GM08714 (cell line): ENCODE results near the gene DNAH5.

ENCODE experiments used
- H3K4me3 ChIP-seq: fragments of 200-500 bp; sonication (Bioruptor generic); 2 replicates; pipeline ENCODE4 v1.5.1; 2014; ENCODE audit warnings: mild to moderate bottlenecking, low read length, inconsistent platforms
- ZNF274 ChIP-seq: IDR thresholded peaks from 2 replicates; pipeline ENCODE4 v1.6.1; 2012; ENCODE audit warnings: mild to moderate bottlenecking, low read depth, low read length

The DNAH5 gene

GRCh38 chr5:13973724-13974123, 29.2 kb upstream of the DNAH5 start:
- H3K4me3 ChIP-seq = no peak overlapping the region
- TF ChIP-seq ZNF274 = no peak

- no peak for TF ChIP-seq ZNF274
- no peak overlapping the region for H3K4me3 ChIP-seq
These were observed 27.5 kb upstream of the DNAH5 start for GRCh38 chr5:13972029-13972428.

- TF ChIP-seq ZNF274 = no peak
These were observed 12.7 kb upstream of the DNAH5 start for GRCh38 chr5:13957032-13957645.

GRCh38 chr5:13956471-13956870, 12.0 kb upstream of the DNAH5 start:
- no peak for TF ChIP-seq ZNF274

More at GRCh38 chr5:13957032-13957645, 12.7 kb upstream of the DNAH5 start:
- no peak overlapping the region for H3K4me3 ChIP-seq

GRCh38 chr5:13955896-13956295, 11.4 kb upstream of the DNAH5 start:
- no peak for TF ChIP-seq ZNF274
- H3K4me3 ChIP-seq = no peak overlapping the region

More at GRCh38 chr5:13956471-13956870, 12.0 kb upstream of the DNAH5 start:
- H3K4me3 ChIP-seq = no peak overlapping the region

GRCh38 chr5:13946111-13946510, 1.6 kb upstream of the DNAH5 start:
- TF ChIP-seq ZNF274 = no peak
- H3K4me3 ChIP-seq = no peak overlapping the region

GRCh38 chr5:13945271-13945670, 783 bp upstream of the DNAH5 start:
- no peak for TF ChIP-seq ZNF274
- H3K4me3 ChIP-seq = no peak overlapping the region

- H3K4me3 ChIP-seq = no peak overlapping the region
- no peak for TF ChIP-seq ZNF274
These were observed 812 bp downstream of the DNAH5 start for GRCh38 chr5:13943676-13944075.

GRCh38 chr5:13941468-13941867, 3.0 kb downstream of the DNAH5 start:
- H3K4me3 ChIP-seq = no peak overlapping the region
- no peak for TF ChIP-seq ZNF274

GRCh38 chr5:13939638-13940037, 4.8 kb downstream of the DNAH5 start:
- TF ChIP-seq ZNF274 = no peak
- no peak overlapping the region for H3K4me3 ChIP-seq

GRCh38 chr5:13934921-13935320, 9.6 kb downstream of the DNAH5 start:
- H3K4me3 ChIP-seq = no peak overlapping the region
- TF ChIP-seq ZNF274 = no peak

GRCh38 chr5:13934125-13934524, 10.4 kb downstream of the DNAH5 start:
- H3K4me3 ChIP-seq = no peak overlapping the region
- TF ChIP-seq ZNF274 = no peak

GRCh38 chr5:13932561-13932960, 11.9 kb downstream of the DNAH5 start:
- no peak for TF ChIP-seq ZNF274
- no peak overlapping the region for H3K4me3 ChIP-seq

- TF ChIP-seq ZNF274 = no peak
- no peak overlapping the region for H3K4me3 ChIP-seq
These were observed 12.5 kb downstream of the DNAH5 start for GRCh38 chr5:13932011-13932410.

GRCh38 chr5:13930541-13931171, 13.8 kb downstream of the DNAH5 start:
- no peak overlapping the region for H3K4me3 ChIP-seq
- no peak for TF ChIP-seq ZNF274

GRCh38 chr5:13926731-13927130, 17.8 kb downstream of the DNAH5 start:
- H3K4me3 ChIP-seq = no peak overlapping the region
- TF ChIP-seq ZNF274 = no peak
